Naive B cell (primary cell): ENCODE measurements around the gene ZNF574. TPM values are rescaled to one million over a fixed set of nuclear protein-coding genes. Genes with fewer than 3 reads are reported as not detected.

ENCODE experiments used
- ATAC-seq, 2 donors: fragments of 150-1000 bp; cut with Tn5 transposase; 2 replicates each; pipeline ENCODE4 v1.10.0; 2021; ENCODE audit warnings: low read depth in 2 of 2, mild to moderate bottlenecking in 2 of 2, moderate library complexity in 2 of 2
- DNase-seq: peaks from one replicate; pipeline ENCODE4 v3.0.0; 2022
- H3K27ac Mint-ChIP-seq, 6 donors: one replicate each; pipeline ENCODE4 v1.8.0; 2020 to 2022; ENCODE audit warnings: mild to moderate bottlenecking in 6 of 6, mixed read lengths in 6 of 6, moderate library complexity in 5 of 6, inconsistent platforms in 2 of 6
- H3K27me3 Mint-ChIP-seq, 3 donors: one replicate each; pipeline ENCODE4 v1.8.0; 2021 to 2022; ENCODE audit warnings: mixed read lengths in 3 of 3, mild to moderate bottlenecking in 1 of 3
- H3K36me3 Mint-ChIP-seq, 2 donors: one replicate each; pipeline ENCODE4 v1.8.0; 2020 to 2022; ENCODE audit warnings: mixed read lengths in 2 of 2, inconsistent platforms in 1 of 2, mild to moderate bottlenecking in 1 of 2
- H3K4me1 Mint-ChIP-seq, 3 donors: one replicate each; pipeline ENCODE4 v1.8.0; 2020 to 2022; ENCODE audit warnings: mixed read lengths in 3 of 3, inconsistent platforms in 1 of 3, mild to moderate bottlenecking in 1 of 3, moderate library complexity in 1 of 3
- H3K4me3 Mint-ChIP-seq, 8 donors: one replicate each; pipeline ENCODE4 v1.8.0; 2020 to 2022; ENCODE audit warnings: mild to moderate bottlenecking in 8 of 8, mixed read lengths in 8 of 8, moderate library complexity in 8 of 8, inconsistent platforms in 2 of 8
- H3K9me3 Mint-ChIP-seq, 7 donors: one replicate each; pipeline ENCODE4 v1.8.0; 2020 to 2022; ENCODE audit warnings: mixed read lengths in 7 of 7, mild to moderate bottlenecking in 5 of 7, inconsistent platforms in 2 of 7, moderate library complexity in 1 of 7
- polyA plus RNA-seq, 6 donors: library from polyadenylated mRNA; unstranded; fragments of 300-500 nt; fragmentation: Illumina TruSeq; gene quantifications; one replicate each; pipeline ENCODE4 v1.2.3, GENCODE V29; 2021; ENCODE audit warnings: low read depth in 6 of 6

ZNF574 gene
- polyA plus RNA-seq, 6 donors from 2014 or later: 6.0 to 27.0 (median 12.2) TPM

DNA sequence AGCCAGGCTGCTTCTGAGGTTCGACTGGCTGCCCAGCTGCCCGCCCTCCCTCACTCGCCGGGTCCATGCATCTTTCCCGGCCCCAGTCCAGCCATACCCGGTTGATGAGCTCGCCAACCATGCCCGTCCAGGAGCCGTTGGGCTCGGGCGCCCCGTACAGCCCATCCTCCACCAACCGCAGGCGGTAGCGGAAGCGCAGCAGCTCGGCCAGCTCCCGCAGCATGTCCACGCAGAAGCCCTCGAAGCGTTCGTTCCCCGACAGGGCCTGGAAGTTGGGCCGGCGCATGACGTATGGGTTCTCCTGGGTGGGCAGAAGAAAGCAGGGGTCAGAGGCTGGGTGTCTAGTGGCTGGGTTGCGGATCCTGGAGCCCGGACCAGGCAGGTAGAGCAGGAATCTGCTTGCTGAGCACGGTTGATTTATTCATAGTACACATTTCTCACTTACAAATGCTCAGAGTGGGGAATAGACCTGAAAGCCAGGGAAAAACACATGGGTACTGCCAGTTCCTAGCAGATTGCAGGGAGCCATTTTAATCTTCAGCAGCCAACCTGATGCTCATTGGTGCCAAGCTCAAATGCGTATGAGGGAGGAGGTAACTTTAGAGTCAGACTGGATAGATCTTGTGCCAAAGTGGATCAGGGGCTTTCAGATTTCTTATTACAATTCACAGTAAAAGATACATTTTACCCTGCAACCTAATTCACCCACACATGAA is 33.4 kb upstream of the ZNF574 start:
- no peaks in the 10 kb centered on the region for H3K4me1 Mint-ChIP-seq
- H3K27me3 Mint-ChIP-seq: peaks cover 0 to 6% (median 0%) of the 10 kb centered on the region in 3 donors
- no peak overlapping the region for H3K27ac Mint-ChIP-seq
- no peak for ATAC-seq
- H3K4me3 Mint-ChIP-seq: no peak overlapping the region
- no peaks in the 10 kb centered on the region for H3K36me3 Mint-ChIP-seq
- DNase-seq: no peak
- no peaks in the 10 kb centered on the region for H3K9me3 Mint-ChIP-seq

DNA sequence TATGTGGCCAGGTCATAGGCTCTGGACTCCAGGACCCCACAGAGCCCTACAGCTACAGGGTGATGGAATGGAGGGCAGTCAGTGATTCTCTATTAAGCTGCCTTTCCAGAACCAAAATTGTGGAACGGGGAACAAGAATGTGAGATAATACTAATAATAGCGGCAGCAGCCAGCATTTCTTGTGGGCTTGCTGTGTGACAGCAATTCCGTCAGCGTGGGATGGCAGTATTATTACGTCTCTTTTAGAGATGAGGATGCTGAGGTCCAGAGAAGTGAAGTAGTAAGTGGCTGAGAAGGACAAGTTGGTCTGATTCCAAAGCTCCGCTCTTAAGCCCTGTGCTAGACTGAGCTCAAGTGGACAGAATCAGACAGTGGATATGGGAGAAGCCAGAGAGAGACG is 30.4 kb upstream of the ZNF574 start:
- ATAC-seq (no peak), DNase-seq (no peak)
- Mint-ChIP-seq H3K9me3 (no peaks in the 10 kb centered on the region), H3K27me3 (peaks cover 0 to 6% (median 0%) of the 10 kb centered on the region in 3 donors), H3K36me3 (no peaks in the 10 kb centered on the region), H3K4me3 (no peak overlapping the region), H3K27ac (no peak overlapping the region), H3K4me1 (peaks cover 7 to 11% (median 10%) of the 10 kb centered on the region in 3 donors)

DNA sequence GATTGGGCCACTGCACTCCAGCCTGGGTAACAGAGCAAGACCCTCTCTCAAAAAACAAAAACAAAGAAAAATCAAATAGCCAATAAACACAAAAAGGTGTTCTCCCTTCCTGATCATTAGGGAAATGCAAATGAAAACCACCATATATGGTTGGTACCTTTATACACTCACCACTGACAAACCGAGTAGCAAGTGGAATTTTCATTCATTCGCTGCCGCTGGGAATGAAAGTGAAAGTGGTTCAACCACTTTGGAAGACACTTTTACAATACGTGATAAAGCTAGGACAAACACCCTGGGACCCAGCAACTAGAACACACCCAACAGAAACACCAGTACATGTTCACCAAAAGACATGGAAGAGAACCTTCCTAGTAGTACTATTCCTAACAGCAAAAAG is 27.0 kb upstream of the ZNF574 start:
- no peaks in the 10 kb centered on the region for H3K36me3 Mint-ChIP-seq
- H3K27me3 Mint-ChIP-seq: no peaks in the 10 kb centered on the region
- H3K9me3 Mint-ChIP-seq: no peaks in the 10 kb centered on the region
- DNase-seq (no peak), ATAC-seq (peak in 1 of 2 donors; percentile 18)
- peaks cover 7 to 11% (median 10%) of the 10 kb centered on the region in 3 donors for H3K4me1 Mint-ChIP-seq
- peak overlapping the region in 4 of 8 donors; percentile 10 to 63 (median 36) for H3K4me3 Mint-ChIP-seq
- peak overlapping the region in 1 of 6 donors; percentile 68 for H3K27ac Mint-ChIP-seq

DNA sequence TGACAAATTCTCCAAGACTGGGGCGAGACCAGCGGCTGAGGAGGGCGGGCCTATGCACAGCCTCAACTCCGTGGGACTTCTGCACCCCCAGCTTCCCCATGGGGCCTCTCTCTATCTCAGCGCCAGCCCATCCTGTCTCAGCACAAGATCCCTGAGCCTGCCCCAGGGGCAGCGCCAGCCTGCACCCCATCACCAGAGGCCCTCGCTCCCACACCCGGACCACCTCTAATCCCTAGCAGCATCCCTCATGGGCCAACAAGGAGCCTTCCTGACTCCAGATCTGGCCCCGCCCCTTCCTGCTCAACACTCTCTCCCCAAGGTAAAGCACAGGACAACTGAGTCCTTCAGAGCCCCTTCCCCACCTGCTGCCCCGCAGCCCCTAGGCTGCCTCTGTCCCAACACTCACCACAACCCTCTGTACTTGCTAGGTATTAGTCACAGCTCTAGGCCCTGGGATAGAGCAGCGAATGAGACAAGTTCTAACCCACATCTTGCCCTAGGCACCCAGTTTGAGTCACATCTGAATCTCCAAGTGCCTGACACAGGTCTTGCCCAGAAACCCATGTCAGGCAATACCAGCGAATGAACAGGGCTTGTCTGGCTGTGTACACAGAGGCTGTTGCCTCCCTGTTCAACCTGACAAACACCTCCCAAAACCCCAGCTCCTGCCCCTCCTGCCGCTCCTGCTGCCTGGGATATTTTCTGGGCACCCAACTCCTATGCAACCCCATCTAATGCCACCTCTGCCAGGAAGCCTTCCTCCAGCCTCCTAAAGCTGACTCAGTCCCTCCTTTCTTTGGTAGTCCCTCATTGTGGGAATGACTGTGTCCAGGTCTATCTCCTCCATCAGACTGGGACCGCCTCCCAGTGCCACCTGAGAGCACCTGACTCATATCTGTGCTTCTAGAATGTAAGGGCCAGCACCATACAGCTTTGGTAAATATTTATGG is 24.5 kb upstream of the ZNF574 start:
- no peaks in the 10 kb centered on the region for H3K9me3 Mint-ChIP-seq
- no peaks in the 10 kb centered on the region for H3K27me3 Mint-ChIP-seq
- no peaks in the 10 kb centered on the region for H3K36me3 Mint-ChIP-seq
- peak overlapping the region in 1 of 6 donors; percentile 12 for H3K27ac Mint-ChIP-seq
- ATAC-seq: no peak
- peaks cover 7 to 11% (median 10%) of the 10 kb centered on the region in 3 donors for H3K4me1 Mint-ChIP-seq
- no peak overlapping the region for H3K4me3 Mint-ChIP-seq
- DNase-seq: no peak

DNA sequence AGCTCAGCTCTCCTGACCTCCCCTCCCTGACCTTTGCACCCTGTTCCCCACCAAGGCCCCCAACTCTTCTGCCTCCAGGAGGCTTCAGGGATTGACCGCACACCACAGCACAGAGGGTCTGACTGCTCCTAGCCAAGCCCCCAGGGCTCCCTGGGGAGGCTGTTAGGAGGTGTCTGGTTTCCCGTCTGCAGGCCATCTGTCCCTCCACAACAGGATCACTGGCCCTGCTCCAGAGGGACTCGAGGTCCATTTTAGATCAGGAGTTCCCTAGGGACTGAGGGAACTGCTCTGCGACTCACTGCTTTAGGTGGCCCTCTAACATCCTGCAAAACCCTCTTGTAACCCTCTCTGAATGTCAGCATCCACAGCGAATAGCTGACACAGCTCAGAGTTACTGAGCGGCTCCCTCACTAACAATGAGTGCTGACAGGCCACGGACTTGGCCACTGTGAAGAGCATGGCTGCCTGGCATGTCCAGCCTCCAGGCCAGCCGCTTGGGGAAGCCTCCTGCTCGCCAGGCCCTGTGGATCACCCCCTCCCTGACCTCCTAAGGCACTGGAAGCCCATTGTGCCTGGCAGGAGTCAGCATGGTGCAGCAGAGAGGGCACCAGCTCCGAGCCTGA is 23.6 kb upstream of the ZNF574 start:
- ATAC-seq (no peak), DNase-seq (no peak)
- H3K9me3 Mint-ChIP-seq: no peaks in the 10 kb centered on the region
- H3K4me1 Mint-ChIP-seq: peaks cover 7 to 11% (median 10%) of the 10 kb centered on the region in 3 donors
- H3K36me3 Mint-ChIP-seq: no peaks in the 10 kb centered on the region
- H3K27ac Mint-ChIP-seq: peak overlapping the region in 1 of 6 donors; percentile 72
- no peak overlapping the region for H3K4me3 Mint-ChIP-seq
- no peaks in the 10 kb centered on the region for H3K27me3 Mint-ChIP-seq

DNA sequence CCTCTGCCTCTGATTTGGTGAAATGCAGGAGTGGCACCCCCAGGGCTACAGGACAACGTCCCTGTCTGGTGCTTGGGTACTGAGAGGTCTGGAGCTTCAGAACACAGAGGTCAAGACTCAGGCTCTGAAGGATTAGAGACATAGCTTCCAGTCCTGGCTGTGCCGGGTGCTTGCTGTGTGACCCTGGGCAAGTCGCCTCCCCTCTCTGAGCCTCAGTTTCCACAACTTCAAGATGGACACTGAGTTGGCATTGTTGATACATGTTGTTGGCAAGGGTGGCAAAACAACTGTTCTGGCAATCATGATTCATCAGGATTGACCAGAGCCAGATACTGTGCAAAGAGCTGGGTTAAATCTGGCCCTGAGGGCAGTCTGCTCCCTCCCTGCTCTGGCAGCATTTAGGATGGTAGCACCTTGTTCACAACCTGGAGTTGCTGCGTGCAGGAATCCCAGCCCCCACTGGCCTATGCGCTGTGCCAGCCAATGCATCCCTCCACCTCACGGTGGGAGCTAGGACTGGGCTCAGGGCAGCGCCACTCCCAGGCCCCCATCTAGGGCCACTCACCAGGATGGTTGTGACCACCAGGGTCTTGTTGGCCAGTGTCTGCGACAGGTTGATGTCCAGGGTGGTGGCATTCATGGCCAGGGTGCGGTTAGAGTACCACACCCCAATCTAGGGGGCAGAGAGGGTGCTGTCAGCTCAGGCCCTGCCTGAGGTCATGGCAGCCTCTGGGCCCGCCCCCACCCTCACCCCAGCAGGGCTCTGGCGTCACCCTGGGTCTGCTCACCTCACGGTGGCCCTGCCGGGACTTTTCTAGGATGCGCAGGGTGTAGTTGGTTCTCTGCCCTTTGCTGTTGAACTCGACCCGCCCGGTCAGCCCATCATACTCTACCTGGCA is 22.7 kb upstream of the ZNF574 start:
- Mint-ChIP-seq H3K9me3 (no peaks in the 10 kb centered on the region), H3K27ac (no peak overlapping the region), H3K27me3 (no peaks in the 10 kb centered on the region), H3K4me1 (peaks cover 7 to 11% (median 10%) of the 10 kb centered on the region in 3 donors), H3K36me3 (no peaks in the 10 kb centered on the region), H3K4me3 (no peak overlapping the region)
- no peak for DNase-seq
- no peak for ATAC-seq

DNA sequence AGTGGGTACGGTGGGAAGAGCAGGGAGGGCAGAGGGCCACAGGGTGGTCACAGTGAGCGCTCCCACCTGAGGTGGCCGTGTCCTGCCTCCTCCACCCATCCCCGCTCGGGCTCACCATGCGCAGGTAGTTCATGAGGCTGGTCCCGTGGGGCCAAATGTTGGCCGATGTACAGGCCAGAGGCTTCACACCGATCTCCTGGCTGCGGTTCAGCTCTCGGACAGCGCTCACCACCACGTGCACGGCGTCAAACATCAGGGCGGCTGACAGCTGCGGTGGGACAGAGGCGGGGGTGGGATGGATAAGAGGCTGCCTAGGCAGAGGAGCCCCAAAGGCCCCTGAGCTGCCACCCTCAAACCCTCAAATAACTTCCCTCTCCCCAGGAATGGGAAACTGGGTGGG is 21.8 kb upstream of the ZNF574 start:
- Mint-ChIP-seq H3K27me3 (no peaks in the 10 kb centered on the region), H3K4me3 (no peak overlapping the region), H3K9me3 (no peaks in the 10 kb centered on the region), H3K36me3 (no peaks in the 10 kb centered on the region), H3K27ac (no peak overlapping the region), H3K4me1 (peaks cover 2 to 4% (median 3%) of the 10 kb centered on the region in 3 donors)
- ATAC-seq (no peak), DNase-seq (no peak)

DNA sequence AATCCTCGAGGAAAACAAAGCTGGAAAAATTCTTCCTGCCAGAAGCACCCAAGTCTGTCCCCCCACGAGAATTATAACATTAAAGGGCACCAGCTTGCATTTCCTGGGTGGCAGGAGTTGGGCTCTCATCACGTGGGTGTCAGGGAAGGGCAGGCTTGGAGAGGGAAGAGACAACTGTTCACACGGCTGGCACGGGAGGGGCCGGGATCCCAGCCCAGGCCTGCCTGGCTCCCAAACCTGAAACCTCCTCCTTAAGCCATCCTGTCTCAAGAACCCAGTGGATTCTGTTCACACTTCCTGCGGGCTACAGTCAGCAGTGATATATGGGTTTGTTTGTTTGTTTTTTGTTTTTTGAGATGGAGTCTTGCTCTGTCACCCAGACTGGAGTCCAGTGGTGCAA is 18.1 kb upstream of the ZNF574 start:
- no peak overlapping the region for H3K27ac Mint-ChIP-seq
- H3K36me3 Mint-ChIP-seq: no peaks in the 10 kb centered on the region
- no peaks in the 10 kb centered on the region for H3K9me3 Mint-ChIP-seq
- DNase-seq (no peak), ATAC-seq (no peak)
- H3K27me3 Mint-ChIP-seq: peaks cover 0 to 10% (median 0%) of the 10 kb centered on the region in 3 donors
- H3K4me1 Mint-ChIP-seq: no peaks in the 10 kb centered on the region
- H3K4me3 Mint-ChIP-seq: peak overlapping the region in 1 of 8 donors; percentile 29

DNA sequence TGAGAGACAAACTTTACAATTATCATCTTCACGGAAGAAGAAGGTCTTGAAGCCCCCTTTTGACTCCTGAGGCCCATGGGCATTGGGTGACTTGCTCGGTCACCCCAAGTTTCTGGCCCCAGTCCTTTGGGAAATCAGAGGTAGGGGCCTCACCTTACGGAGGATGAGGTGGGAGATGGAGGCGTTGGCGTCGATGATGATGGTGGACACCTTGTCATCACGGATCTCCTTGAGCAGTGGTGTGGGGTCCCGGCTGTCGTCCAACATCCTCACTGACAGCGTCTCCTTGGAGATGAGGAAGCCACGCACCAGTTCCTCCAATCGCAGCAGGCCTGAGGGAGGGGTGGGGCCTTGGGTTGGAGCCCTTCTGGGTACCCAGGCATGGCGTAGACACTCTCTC is 16.8 kb upstream of the ZNF574 start:
- Mint-ChIP-seq H3K4me1 (no peaks in the 10 kb centered on the region), H3K27me3 (peaks cover 0 to 18% (median under 1%) of the 10 kb centered on the region in 3 donors), H3K4me3 (no peak overlapping the region), H3K36me3 (no peaks in the 10 kb centered on the region), H3K9me3 (no peaks in the 10 kb centered on the region), H3K27ac (no peak overlapping the region)
- ATAC-seq: no peak
- DNase-seq: no peak

DNA sequence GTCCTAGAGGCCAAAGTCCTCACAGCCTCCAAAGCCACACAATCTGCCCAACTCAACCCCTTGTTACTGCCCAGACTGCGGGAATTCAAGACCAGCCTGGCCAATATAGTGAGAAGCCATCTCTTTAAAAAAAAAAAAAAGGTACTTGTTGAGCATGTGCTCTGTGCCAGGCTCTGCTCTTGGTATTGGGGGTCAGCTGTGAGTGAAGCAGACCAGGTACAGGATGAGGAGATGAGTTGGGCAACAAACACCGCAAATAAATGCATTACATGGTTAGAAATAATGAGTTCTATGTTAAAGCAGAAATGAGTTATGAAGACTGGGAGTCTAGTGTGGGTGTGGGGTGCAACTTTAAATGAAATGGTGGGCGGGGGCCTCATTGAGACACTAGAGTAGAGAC is 15.8 kb upstream of the ZNF574 start:
- no peak for DNase-seq
- Mint-ChIP-seq H3K27me3 (peaks cover 0 to 24% (median 5%) of the 10 kb centered on the region in 3 donors), H3K4me3 (no peak overlapping the region)

DNA sequence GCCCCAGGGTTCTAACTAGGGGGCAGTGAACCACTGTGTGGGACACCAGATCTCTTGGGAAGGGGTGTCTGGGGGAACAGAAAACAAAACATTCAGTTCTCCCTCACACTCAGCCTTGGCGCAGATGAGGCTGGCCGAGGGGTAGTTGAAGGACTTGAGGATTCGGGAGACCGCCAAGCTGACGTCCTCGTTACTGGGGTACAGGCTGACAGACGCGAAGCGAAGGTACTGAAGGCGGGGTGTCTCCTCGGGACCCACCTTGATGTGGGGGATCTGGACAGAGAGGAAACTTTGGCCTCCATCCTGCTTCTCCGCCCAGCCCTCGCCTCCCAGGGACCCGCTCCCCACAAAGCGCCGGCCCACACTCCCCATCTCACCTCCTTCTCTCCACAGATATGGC is 13.6 kb upstream of the ZNF574 start:
- ATAC-seq (no peak), DNase-seq (no peak)
- H3K4me3 Mint-ChIP-seq: no peak overlapping the region
- no peak overlapping the region for H3K27ac Mint-ChIP-seq
- no peaks in the 10 kb centered on the region for H3K36me3 Mint-ChIP-seq
- H3K9me3 Mint-ChIP-seq: no peaks in the 10 kb centered on the region
- H3K27me3 Mint-ChIP-seq: peaks cover 0 to 24% (median 5%) of the 10 kb centered on the region in 3 donors
- no peaks in the 10 kb centered on the region for H3K4me1 Mint-ChIP-seq

More for the DNA sequence above, 15.8 kb upstream of the ZNF574 start:
- no peaks in the 10 kb centered on the region for H3K9me3 Mint-ChIP-seq
- H3K4me1 Mint-ChIP-seq: no peaks in the 10 kb centered on the region
- H3K27ac Mint-ChIP-seq: peak overlapping the region in 1 of 6 donors; percentile 71
- no peak for ATAC-seq
- H3K36me3 Mint-ChIP-seq: no peaks in the 10 kb centered on the region

DNA sequence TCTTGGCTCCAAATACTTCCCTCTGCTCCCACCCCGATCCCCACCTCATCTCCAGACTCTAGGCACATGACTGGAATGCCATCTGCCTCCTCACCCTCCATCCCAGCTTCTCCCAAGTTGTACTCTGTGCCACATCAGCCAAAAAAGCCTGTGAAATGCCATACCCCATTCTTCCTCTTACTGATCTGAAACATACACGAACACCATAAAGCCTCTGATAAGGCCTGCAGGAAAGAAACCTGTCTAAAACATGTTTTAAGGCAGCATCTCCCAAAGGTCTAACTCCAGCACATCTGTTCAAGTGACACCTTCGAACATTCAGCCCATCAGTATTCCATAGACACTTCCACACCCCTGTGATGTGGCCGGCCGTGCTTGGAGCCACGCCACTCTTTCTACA is 11.5 kb upstream of the ZNF574 start:
- DNase-seq: no peak
- no peaks in the 10 kb centered on the region for H3K36me3 Mint-ChIP-seq
- no peak overlapping the region for H3K27ac Mint-ChIP-seq
- no peaks in the 10 kb centered on the region for H3K4me1 Mint-ChIP-seq
- no peak for ATAC-seq
- H3K4me3 Mint-ChIP-seq: no peak overlapping the region
- H3K9me3 Mint-ChIP-seq: no peaks in the 10 kb centered on the region
- peaks cover 0 to 24% (median 5%) of the 10 kb centered on the region in 3 donors for H3K27me3 Mint-ChIP-seq

DNA sequence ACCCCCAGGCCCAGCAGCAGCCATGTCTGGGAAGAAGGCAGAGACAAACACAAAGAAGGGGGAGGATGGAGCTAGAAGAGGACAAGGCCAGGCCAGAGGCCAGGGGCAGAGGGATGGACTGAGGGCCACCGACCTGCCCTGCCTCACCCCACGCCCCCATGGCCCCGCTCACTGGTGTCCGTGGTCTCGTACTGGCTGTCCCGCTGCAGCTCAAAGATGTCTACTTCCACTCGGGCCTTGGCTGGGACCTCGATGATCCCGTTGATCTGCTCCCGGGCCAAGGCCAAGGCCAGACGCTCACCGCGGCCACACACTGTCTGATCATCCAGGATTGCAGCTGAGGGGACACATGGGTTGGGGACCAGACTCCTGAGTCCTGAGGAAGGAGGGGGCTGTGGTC is 10.9 kb upstream of the ZNF574 start:
- H3K27ac Mint-ChIP-seq: peak overlapping the region in 1 of 6 donors; percentile 24
- DNase-seq: no peak

More for the DNA sequence above, 10.9 kb upstream of the ZNF574 start:
- H3K4me1 Mint-ChIP-seq: peaks cover 0 to 2% (median 0%) of the 10 kb centered on the region in 3 donors
- peaks cover 0 to 26% (median 6%) of the 10 kb centered on the region in 3 donors for H3K27me3 Mint-ChIP-seq
- H3K4me3 Mint-ChIP-seq: no peak overlapping the region
- no peaks in the 10 kb centered on the region for H3K36me3 Mint-ChIP-seq
- no peaks in the 10 kb centered on the region for H3K9me3 Mint-ChIP-seq
- ATAC-seq: no peak
